Measurements from ENCODE around the gene PAX6. TPM values are rescaled to one million over a fixed set of nuclear protein-coding genes. Genes with fewer than 3 reads are reported as not detected.

PAX6 gene
- total and polyA plus RNA-seq, 9 of the 15 experiments (the other 6 are each of a cell fraction or from before 2014, with no cell fraction given), result 1.5 to 10.9 (median 5.3) TPM

DNA sequence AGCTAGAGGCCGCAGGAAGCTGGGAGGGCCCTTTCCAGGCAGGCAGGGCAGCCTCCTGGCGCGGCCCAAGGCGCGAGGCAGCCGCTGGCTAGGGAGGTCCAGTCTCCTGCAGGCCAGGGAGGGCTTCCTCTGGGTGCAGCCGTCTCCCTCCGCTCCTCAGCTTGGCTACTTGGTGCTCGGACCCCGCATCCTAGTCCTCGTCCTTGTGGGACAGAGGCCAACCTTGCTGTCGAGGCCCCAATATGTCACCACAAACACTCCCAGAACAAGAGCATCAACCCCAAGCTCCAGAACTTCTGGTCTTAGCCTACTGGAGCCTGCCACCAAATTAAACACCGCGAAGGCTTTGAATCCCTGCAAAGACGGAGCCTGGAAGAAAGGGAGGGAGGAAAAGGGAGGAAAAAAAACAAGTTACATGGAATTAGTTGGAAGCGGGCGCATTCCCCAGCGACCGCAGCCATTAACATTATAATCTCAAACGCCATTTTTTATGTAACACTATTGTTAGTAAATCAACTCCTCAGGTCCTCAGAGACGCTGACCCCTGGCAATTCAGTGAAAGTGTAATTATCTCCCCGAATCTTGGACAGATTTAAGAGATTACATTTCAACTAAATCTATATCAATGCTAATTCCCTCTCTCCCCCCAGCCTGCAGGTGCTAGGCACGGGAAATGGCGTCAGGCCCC, 12.7 kb upstream of the PAX6 start:
- Histone ChIP-seq H3K4me3 (no peak overlapping the region), H3K4me1 (replicated peaks in 1 of 2; ENCODE audit: control insufficient read depth in 2 of 2, insufficient read depth in 2 of 2, low read length in 2 of 2) (peaks cover 0 to 27% of the 10 kb centered on the region in 2 experiments; a peak in 3 of 5 replicates), H4K20me1 (replicated peaks; ENCODE audit: control insufficient read depth, insufficient read depth, low read length) (no peaks in the 10 kb centered on the region), H3K27me3 (ENCODE audit: control insufficient read depth in 2 of 2, insufficient read depth in 2 of 2, low read length in 2 of 2) (peaks cover 69 to 71% of the 10 kb centered on the region in 2 experiments), H3K4me2 (ENCODE audit: insufficient read depth, low read length) (no peak overlapping the region), H3K79me2 (ENCODE audit: control insufficient read depth, insufficient read depth, low read length) (no peaks in the 10 kb centered on the region), H3K9ac (ENCODE audit: insufficient read depth in 1 of 2, low read depth in 2 of 2, low read length in 2 of 2) (no peak overlapping the region), H3K9me1 (ENCODE audit: control insufficient read depth, insufficient read depth, low read length) (no peaks in the 10 kb centered on the region), H3K36me3 (ENCODE audit: control insufficient read depth, insufficient read depth, low read length) (no peaks in the 10 kb centered on the region), H3K27ac (ENCODE audit: extremely low read depth, low read depth, low read length) (no peak overlapping the region), H2AFZ (ENCODE audit: low read depth, low read length) (no peak overlapping the region), H3K9me3 (replicated peaks; ENCODE audit: control insufficient read depth, insufficient read depth, low read depth, low read length) (no peaks in the 10 kb centered on the region)
- ATAC-seq (no peak), DNase-seq (ENCODE audit: extremely low read depth in 1 of 4, low spot score in 3 of 4) (no peak), FAIRE-seq (no peak)
- WGBS (ENCODE audit: insufficient coverage, low coverage, missing lambda C conversion rate), result 15% methylated on average over 23 of the region's 24 CpGs
- ChIA-PET POLR2A (interaction anchor here (0.7 to 1.0 kb wide), 2 partner anchors 11 to 14 kb away, joined by 3 read pairs; no protein-coding TSS in a partner anchor), CTCF (ENCODE audit: low intra/inter-chr PET ratio) (no interaction called here)
- intact Hi-C loops (cut with micrococcal nuclease), result no loop called here
- TF ChIP-seq TBP (optimal IDR thresholded peaks at IDR 0.05; ENCODE audit: low read depth, low read length) (no peak), KDM4B (IDR thresholded peaks at IDR 0.05; ENCODE audit: borderline replicate concordance in 2 of 2, low read depth in 1 of 2) (no peak), HNRNPLL (IDR thresholded peaks at IDR 0.05; ENCODE audit: low read depth, low read length, poor library complexity, severe bottlenecking) (no peak), IRF2 (CRISPR knock-in tag; IDR thresholded peaks at IDR 0.05) (no peak), CBX8 (IDR thresholded peaks at IDR 0.05; ENCODE audit: borderline replicate concordance, extremely low read depth, low read depth, low read length, poor library complexity, severe bottlenecking) (peak; percentile 55), E2F3 (CRISPR knock-in tag; IDR thresholded peaks at IDR 0.05) (no peak), HEY1 (CRISPR knock-in tag; IDR thresholded peaks at IDR 0.05; ENCODE audit: borderline replicate concordance) (no peak)
- TF ChIP-seq, protein P1, sequence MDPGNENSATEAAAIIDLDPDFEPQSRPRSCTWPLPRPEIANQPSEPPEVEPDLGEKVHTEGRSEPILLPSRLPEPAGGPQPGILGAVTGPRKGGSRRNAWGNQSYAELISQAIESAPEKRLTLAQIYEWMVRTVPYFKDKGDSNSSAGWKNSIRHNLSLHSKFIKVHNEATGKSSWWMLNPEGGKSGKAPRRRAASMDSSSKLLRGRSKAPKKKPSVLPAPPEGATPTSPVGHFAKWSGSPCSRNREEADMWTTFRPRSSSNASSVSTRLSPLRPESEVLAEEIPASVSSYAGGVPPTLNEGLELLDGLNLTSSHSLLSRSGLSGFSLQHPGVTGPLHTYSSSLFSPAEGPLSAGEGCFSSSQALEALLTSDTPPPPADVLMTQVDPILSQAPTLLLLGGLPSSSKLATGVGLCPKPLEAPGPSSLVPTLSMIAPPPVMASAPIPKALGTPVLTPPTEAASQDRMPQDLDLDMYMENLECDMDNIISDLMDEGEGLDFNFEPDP (CRISPR knock-in tag; IDR thresholded peaks at IDR 0.05), result no peak
- BruUV-seq (replicated peaks), result no TSS peak
- in situ Hi-C loops (cut with MboI), result no loop called here

Measured in K562 (cell line).